Right lobe of liver (tissue), 6 donors: Measurements from ENCODE around the gene IMPDH1. TPM values are rescaled to one million over a fixed set of nuclear protein-coding genes. Genes with fewer than 3 reads are reported as not detected.

Experiments used
- ATAC-seq, 4 donors: fragments of 200-7000 bp; cut with Tn5 transposase; one replicate each; pipeline ENCODE4 v1.9.1; 2020; ENCODE audit warnings: mild to moderate bottlenecking in 4 of 4, moderate library complexity in 4 of 4
- DNase-seq, 3 donors: peaks; one replicate each; pipeline ENCODE4 v3.0.0-alpha.2; 2020
- H3K27ac ChIP-seq, 3 donors: fragments of 200-600 bp; one replicate each; pipeline ENCODE4 v1.8.0; 2022
- H3K27me3 ChIP-seq, 2 donors: fragments of 200-600 bp; one replicate each; pipeline ENCODE4 v1.8.0; 2022
- H3K36me3 ChIP-seq, 4 donors: fragments of 200-600 bp; sonication (generic) in 1 of 4; one replicate each; pipeline versions ENCODE4 v1.5.1 to v1.8.0; 2017 to 2022; ENCODE audit warnings: control low read depth in 1 of 4
- H3K4me1 ChIP-seq, 4 donors: fragments of 200-600 bp; sonication (generic) in 1 of 4; one replicate each; pipeline versions ENCODE4 v1.5.1 to v1.8.0; 2017 to 2022; ENCODE audit warnings: control low read depth in 1 of 4
- H3K4me3 ChIP-seq, 3 donors: fragments of 200-600 bp; one replicate each; pipeline ENCODE4 v1.8.0; 2022
- H3K9me3 ChIP-seq, 4 donors: fragments of 200-600 bp; sonication (generic) in 1 of 4; one replicate each; pipeline versions ENCODE4 v1.5.1 to v1.8.0; 2017 to 2022; ENCODE audit warnings: control low read depth in 1 of 4
- CTCF ChIP-seq, 4 donors: fragments of 200-600 bp in 3 of 4; fragments of 450-650 bp in 1 of 4; IDR thresholded peaks; one replicate each; pipeline versions ENCODE4 v1.5.1 to v1.8.0; 2016 to 2022; ENCODE audit warnings: antibody characterized with exemption in 4 of 4, mild to moderate bottlenecking in 2 of 4
- POLR2A ChIP-seq: fragments of 450-650 bp; IDR thresholded peaks from one replicate; pipeline ENCODE4 v1.6.1; 2017; ENCODE audit warnings: antibody characterized with exemption, mild to moderate bottlenecking
- WGBS: methylation state at CpG from one replicate; pipeline ENCODE4 v1.1.6; 2018; ENCODE audit warnings: low coverage, low lambda C conversion rate; ENCODE audit not compliant: insufficient coverage; ENCODE audit errors: missing lambda C conversion rate; 5-methylcytosine and 5-hydroxymethylcytosine counted together
- intact Hi-C, 2 donors: fragments of 100-400 bp; cut with DNase I; formaldehyde crosslinking; loops; one replicate each; pipeline versions ENCODE4 v1.11.2 to v1.14.1; 2022
- total RNA-seq, 6 experiments: library from RNA; depleted of rRNA in 2 of 6; stranded (reverse); fragments of >200 nt in 2 of 6; fragmentation: NEBNext Ultra II Directional in 3 of 6; extraction: Animal tissue kit (Norgen Biotek cat#: 25700) in 3 of 6; gene quantifications; one replicate each; pipeline versions ENCODE4 v1.1.0 to v1.2.4, GENCODE V29; 2016 to 2023
- donor health status: DM: no; HTN: yes; CAD: no.
- donor health status: DM: no; HTN: no; CAD: no.
- donor health status: DM: no; HTN: no; CAD: no.
- donor health status: DM: no; HTN: yes; CAD: no.
- donor health status: DM: no; HTN: yes; CAD: no.

IMPDH1 gene
- total RNA-seq, 6 experiments from 2014 or later, result 3.0 to 9.8 (median 5.5) TPM

GRCh38 chr7:128437426-128438332 is 27.9 kb upstream of the IMPDH1 start:
- Histone ChIP-seq H3K36me3 (no peaks in the 10 kb centered on the region), H3K9me3 (no peaks in the 10 kb centered on the region), H3K27ac (no peak overlapping the region), H3K4me3 (no peak overlapping the region), H3K4me1 (no peaks in the 10 kb centered on the region), H3K27me3 (no peaks in the 10 kb centered on the region)
- intact Hi-C loops, result no loop called here
- DNase-seq, result no peak
- peak in 3 of 4 donors; percentile 31 to 62 (median 44) for ATAC-seq
- no peak for TF ChIP-seq POLR2A
- no peak for TF ChIP-seq CTCF (IDR thresholded peaks at IDR 0.05)
- WGBS, result 61% methylated on average over 8 of the region's 8 CpGs

GRCh38 chr7:128435327-128435686 is 25.5 kb upstream of the IMPDH1 start:
- Histone ChIP-seq H3K9me3 (no peaks in the 10 kb centered on the region), H3K27ac (no peak overlapping the region), H3K4me3 (no peak overlapping the region), H3K27me3 (no peaks in the 10 kb centered on the region), H3K4me1 (no peaks in the 10 kb centered on the region), H3K36me3 (no peaks in the 10 kb centered on the region)
- ATAC-seq (no peak), DNase-seq (no peak)
- WGBS, result 75% methylated on average over 2 of the region's 3 CpGs
- intact Hi-C loops, result no loop called here
- TF ChIP-seq POLR2A (no peak), CTCF (IDR thresholded peaks at IDR 0.05) (no peak)

- H3K36me3 ChIP-seq, result no peaks in the 10 kb centered on the region
- H3K4me1 ChIP-seq, result no peaks in the 10 kb centered on the region
- TF ChIP-seq CTCF (IDR thresholded peaks at IDR 0.05), result no peak
- no peak for TF ChIP-seq POLR2A
- no peak overlapping the region for H3K4me3 ChIP-seq
- no peaks in the 10 kb centered on the region for H3K9me3 ChIP-seq
- ATAC-seq, result peak in 2 of 4 donors; percentile 54 to 84
- 65% methylated on average over 4 of the region's 4 CpGs for WGBS
- H3K27ac ChIP-seq, result no peak overlapping the region
- no peaks in the 10 kb centered on the region for H3K27me3 ChIP-seq
- peak in 1 of 3 donors; percentile 35 for DNase-seq
- intact Hi-C loops, result no loop called here
Measured at GRCh38 chr7:128434413-128435326, 24.9 kb upstream of the IMPDH1 start.

GRCh38 chr7:128431754-128432153 is 22.0 kb upstream of the IMPDH1 start:
- H3K4me1 ChIP-seq, result no peaks in the 10 kb centered on the region
- no peak overlapping the region for H3K27ac ChIP-seq
- H3K9me3 ChIP-seq, result no peaks in the 10 kb centered on the region
- TF ChIP-seq CTCF (IDR thresholded peaks at IDR 0.05) (no peak), POLR2A (no peak)
- intact Hi-C loops, result no loop called here
- ATAC-seq, result no peak
- H3K27me3 ChIP-seq, result no peaks in the 10 kb centered on the region
- DNase-seq, result no peak
- H3K36me3 ChIP-seq, result no peaks in the 10 kb centered on the region
- no peak overlapping the region for H3K4me3 ChIP-seq
- 65% methylated on average over 2 of the region's 2 CpGs for WGBS
